NCI-H774 (cell line): ENCODE data around the gene OAF.
A peak's percentile ranks its signal among the peaks of the same experiment; 100 is the strongest.

Experiments
- DNase-seq: peaks from one replicate; lab custom pipeline; 2025; lab: John Stamatoyannopoulos, UW

Gene OAF

GRCh38 chr11:120223793-120224192, 13.0 kb downstream of the OAF start:
- DNase-seq = no peak

DNA sequence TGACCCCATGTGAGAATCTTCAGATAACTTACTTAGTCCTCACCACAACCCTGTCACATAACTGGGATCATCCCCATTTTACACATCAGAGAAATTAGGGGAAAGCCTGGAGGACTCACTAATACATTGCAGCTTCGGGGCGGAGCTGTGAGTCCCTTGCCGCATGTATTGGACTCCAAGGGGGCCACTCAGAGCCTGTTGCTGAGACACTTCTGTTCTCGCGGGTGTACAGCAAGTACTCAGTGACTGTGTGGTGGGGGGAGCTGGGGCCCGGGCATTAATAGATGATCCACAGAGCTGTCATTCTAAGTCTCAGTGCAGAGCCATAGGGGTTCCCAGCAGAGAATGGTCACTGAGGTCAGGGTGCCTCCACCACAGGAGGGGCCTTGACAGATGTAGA, 13.5 kb downstream of the OAF start:
- DNase-seq = no peak

GRCh38 chr11:120224972-120225909, 14.4 kb downstream of the OAF start:
- DNase-seq = no peak

DNA sequence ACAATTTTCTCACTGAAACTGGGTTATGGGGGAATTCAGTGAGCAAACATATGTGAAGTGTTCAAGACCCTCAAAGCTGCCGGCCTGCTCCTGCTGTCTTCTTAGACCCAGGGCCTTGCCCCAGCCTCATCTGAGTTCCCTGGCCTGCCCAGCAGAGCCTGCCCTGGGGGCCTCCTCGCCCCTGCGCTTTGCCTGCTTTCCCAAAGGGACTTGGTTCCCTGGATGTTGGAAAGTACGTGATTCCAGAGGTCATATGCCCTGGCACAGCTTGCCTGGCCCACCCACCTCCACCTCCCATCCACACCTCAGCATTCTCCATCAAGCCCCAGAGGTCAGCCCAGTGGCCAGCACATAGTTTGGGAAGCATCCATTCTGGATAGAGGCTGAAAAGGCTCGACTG, 15.4 kb downstream of the OAF start:
- no peak for DNase-seq

DNA sequence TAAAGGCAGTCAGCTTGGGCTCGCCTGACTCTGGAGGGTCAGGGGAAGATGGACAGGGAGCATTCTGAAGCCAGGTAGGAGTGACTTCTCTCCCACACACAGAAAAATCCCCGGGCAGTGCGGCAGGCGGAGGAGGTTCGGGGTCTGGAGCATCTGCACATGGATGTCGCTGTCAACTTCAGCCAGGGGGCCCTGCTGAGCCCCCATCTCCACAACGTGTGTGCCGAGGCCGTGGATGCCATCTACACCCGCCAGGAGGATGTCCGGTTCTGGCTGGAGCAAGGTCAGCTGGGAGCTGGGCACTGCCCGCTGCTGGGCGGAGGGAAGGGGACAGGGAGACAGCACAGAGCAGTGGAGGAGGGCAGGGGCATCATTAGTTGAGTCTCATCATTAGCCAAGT, 15.9 kb downstream of the OAF start:
- DNase-seq = no peak

DNA sequence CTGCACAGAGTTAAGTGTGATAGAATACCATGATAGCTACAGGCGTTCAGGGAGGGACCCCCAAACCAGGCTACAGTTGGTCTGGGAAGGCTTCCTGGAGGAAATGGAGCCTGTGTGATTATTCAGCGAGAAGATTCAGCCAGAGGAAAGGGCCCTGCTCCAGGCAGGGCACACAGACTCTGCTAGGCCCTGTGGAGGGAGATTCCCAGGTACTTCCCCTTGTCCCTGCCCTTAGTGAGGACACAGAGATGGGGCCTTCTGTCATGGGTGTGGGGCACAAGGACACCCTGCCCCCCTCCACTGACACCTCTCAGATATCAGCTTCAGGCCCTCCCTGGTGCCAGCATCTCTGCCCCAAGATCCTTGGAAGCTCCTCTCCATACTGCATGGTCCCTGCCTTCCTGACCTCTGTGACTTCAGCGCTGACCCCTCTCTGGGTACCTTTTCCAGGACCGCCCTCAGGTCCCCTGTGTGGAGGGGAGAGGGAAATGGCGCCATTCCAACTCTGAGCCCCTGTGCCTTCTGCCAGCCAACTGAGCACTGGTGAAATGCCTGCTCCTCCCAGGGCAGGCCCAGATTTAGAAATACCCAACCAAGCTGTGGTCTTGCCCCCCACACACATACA, 16.5 kb downstream of the OAF start:
- no peak for DNase-seq

DNA sequence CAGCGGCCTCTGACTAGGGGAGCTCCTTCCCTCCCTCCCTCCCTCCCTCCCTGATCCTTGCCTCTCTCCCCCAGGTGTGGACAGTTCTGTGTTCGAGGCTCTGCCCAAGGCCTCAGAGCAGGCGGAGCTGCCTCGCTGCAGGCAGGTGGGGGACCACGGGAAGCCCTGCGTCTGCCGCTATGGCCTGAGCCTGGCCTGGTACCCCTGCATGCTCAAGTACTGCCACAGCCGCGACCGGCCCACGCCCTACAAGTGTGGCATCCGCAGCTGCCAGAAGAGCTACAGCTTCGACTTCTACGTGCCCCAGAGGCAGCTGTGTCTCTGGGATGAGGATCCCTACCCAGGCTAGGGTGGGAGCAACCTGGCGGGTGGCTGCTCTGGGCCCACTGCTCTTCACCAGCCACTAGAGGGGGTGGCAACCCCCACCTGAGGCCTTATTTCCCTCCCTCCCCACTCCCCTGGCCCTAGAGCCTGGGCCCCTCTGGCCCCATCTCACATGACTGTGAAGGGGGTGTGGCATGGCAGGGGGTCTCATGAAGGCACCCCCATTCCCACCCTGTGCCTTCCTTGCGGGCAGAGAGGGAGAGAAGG, 18.1 kb downstream of the OAF start:
- DNase-seq = no peak

DNA sequence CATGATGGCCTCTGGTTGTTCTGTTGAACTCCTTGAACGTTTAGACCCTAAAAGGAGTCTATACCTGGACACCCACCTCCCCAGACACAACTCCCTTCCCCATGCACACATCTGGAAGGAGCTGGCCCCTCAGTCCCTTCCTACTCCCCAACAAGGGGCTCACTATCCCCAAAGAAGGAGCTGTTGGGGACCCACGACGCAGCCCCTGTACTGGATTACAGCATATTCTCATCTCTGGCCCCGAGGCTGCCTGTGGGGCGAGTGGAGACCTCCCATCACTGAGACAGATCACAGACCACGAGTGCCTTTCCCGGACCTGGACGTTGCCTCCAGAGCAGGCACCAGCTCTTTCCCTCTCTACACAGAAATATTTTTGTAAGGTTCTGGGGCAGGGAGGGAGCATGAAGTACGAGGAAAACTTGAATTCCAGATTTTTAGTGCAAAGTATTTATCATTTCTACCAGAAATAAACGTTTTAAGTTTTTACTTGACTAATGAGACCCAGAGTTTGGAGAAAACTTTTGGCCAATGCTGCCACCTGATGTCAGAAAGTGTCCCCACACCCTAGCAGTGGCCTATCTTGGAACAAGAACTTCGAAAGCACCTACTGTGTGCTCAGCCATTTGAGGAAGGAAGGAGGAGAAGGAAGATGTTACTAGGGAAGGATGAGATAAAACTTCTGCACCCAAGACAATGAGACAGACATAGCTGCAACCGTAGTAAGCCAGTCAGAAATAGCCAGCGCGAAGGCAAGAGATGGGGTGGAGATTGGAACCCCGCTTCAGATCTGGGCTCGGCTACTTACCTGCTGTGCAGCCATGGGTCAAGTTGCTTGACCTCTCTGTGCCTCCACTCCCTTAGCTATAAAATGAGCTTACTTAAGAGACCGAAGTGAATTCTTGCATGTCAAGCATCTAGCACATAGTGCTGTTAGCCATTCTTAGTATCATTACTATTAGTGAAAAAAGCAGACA, 18.9 kb downstream of the OAF start:
- no peak for DNase-seq

DNA sequence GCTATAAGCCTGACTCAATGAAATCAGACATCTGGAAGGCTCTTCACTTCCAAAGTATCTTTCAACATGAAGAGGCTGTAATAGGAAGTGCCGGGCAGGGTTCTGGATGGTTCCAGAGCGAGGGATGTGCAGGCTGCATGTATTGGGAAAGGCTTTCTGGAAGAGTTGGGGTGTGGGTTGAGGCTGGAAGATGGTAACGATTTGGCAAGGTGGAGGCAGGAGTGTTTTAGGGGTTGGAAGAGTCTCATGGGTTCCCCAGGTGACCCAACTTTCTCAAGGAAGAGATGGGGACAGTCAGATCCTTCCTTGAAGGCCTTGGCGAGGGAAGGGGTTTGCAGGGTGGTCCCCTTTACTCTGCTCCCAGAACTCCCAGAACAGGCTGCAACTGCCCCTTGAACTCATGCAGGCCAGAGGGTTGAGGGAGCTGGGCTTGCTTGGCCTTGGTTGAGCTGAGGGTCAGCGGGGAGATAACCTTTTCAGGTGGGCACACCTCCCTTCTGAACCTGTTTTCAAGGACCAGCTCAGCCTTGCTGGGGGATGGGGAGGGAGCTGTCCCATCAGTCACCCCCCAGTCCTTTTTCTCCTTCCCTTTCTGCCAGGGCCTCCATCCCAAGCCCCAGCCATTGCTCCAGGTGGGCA, 19.7 kb downstream of the OAF start:
- DNase-seq = no peak

DNA sequence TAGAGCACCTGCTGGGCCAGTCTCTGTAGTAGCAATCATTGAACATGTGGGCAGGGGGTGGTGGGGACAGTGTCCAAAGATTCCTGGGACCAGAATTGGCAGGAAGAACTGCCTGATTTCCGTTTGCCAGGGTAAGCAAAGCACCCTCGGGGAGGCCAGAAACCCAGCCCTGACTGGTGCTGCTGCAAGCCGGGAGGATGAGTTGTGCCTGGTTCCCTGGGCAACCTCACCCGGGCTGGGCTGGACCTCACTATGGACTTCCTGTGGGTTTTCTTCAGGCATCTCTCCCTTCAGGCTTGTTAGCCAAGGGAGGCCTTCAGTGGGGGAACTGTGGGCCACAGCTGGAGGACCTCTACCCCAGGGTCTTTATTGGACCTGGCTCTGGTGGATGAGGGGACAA, 21.1 kb downstream of the OAF start:
- no peak for DNase-seq

DNA sequence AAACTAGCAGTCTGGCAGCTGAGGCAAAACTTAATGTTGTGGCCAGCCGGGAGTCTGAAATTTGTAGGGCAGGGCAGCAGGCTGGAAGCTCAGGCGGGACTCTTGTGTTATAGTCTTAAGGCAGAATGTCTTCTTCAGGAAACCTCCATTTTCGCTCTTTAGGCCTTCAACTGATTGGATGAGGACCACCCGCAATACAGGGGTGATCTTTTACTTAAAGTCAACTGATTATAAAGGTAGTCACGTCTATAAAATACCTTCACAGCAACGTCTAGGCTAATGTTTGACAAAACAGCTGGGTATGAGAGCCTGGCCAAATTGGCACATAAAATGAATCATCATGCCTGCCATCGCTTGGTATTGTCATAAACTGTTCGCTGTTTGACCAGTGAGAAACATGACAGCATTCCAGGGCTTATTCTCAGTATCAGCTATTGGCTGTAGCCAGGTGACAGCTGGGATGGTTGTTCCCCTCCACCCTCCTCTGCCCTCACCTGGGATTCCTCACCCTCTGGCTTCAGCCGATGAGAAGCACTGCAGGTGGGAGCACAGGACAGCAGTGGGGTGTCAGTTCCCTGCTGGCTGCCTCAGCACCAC, 22.5 kb downstream of the OAF start:
- DNase-seq = no peak

DNA sequence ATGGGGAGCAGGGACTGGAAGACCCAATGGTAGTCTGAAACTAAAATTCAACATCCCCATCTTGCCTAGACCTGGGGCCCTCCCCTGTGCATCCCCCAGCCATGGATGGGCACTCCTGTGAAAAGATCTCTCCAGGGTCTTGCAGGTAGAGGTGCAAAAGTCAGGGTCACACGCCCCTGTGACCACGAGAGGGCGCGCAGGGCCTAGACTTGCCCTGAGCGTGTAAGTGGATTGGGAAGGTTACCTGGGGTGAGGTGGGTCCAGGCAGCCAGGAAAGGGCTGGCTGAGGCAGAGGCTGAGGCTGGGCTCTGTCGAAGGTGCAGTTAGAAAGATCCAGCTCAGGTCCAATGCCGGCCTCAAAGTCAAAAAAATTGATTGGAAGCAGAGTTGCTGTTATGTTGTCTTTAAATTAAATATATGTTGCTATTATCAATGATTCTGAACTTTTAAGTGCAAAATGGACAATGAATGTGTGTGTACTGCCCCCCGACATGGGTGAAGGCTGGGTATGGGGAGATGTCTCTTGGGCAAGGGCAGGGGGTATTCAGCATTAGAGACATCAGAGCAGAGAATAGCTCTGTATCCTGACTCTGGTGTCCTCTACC, 24.3 kb downstream of the OAF start:
- DNase-seq = peak; percentile 59

GRCh38 chr11:120236169-120237107, 25.6 kb downstream of the OAF start:
- no peak for DNase-seq

DNA sequence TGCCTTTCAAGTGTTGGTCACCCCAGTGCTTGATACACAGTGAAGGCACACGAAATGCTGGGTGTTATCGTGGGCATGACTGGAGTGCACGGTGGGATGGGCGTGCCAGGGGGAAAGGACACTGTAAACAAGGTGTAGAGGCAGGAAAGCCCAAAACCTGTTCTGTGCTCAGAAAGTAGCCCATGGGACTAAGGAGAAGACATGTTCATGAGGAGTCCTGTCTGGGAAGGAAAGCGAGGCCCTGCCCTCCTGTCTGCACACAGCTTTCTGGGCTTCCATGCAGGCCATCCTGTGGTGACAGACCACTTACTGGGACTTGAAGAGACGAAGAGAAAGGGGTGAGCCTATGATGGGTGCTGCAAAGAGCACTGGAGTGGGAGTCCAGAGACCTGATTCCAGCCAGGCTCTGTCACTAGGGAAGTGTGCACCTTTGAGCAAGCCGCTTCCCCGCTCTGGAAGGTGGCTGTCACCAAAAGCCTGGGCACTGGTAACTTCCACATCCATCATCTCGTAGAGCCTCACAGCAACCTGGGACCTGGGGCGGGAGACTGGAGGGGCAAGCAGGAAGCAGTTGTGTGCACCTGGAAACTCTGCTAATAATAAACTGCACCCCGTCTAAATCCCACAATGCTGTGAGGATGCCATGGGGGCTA, 28.3 kb downstream of the OAF start:
- DNase-seq = no peak

DNA sequence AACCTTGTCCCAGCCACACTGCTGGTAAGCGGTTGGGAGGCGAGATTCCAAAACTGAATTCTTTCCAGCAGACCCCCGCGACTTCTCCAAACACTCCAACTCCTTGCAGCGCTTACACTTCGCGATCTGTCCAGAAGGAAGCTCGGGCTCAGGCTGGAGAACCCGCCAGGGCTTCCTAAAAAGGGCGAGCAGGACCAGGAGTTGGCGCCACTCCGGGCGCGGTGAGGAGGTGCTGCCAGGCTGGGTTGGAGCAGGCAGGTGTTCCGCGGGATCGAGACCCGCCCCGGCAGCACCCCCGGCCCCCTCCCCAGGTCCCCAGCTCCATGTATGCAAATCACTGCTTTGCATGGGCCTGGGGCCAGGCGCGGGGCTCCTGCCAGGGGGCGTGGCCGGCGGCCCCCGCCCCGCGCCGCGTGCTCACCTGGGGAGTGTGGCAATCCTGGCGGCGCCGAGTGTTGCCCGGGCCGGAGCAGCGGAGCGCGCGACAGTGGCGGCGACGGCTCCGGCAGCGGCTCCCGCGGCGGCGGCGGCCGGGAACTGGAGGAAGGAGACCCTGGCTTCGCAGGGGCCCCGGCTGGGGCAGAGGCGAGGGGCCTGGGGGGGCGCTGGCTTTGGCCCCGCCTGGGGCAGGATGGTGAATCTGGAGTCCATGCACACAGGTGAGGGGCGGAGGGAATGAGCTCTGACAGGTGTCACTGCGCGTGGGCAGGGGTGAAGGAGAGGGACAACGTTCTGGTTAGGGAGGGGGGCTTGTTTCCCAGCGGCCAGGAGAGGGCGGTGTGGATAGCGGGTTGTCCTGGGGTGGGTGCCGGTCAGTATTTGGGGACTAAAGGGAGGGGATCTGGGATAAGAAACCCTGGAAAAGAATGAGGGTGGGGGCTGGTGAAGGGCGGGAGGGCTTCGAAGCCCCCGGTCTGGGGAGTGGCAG, 29.1 kb downstream of the OAF start, which contains the start of gene POU2F3:
TSS of gene POU2F3 (plus strand) at position 428 of the 928 bp plus-strand sequence. CDS start at position 632, 204 bp downstream.
- DNase-seq = no peak

DNA sequence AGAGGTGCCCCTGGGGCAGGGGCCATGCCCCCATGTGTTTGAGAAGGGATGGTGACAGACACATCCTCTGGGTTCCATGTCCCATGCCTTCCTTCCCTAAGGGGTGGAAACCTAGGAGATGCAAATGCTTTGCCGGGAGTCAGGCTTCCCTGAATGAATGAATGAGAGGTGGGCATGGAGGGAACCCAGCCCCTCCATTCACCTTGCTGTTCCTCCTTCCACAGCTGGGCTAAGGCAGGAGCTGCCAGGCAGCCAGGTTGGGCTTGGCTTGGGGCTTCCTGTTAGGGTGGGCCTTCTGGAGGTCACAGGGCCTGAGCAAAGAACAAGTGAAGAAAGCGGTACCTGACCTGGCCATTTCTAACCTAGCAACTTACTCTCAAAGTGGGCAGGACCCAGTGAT, 30.0 kb downstream of the OAF start:
- DNase-seq = no peak

DNA sequence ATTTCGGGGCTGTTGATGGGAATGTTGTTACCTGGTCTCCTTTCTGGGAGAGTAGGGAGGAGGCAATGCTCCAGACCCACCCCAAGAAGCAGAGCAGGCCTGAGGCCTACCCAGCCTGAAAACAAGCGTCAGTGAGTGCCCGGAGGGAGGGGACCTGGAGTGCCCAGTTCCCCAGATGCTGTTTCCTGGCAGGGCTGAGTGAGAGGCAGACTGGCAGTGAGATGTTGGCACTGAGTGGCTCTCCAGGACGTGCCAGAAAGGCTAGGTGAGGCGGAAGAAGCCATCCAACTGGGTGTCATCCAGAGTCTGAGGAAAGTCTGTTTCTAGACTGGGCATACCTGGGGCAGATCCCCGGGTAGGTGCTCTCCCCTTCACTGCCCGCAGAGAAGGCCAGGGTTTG, 30.4 kb downstream of the OAF start:
- DNase-seq = no peak

- no peak for DNase-seq
These were observed 32.4 kb downstream of the OAF start for GRCh38 chr11:120243221-120243620.
